ENCODE data around the gene SETD5.

SETD5 gene

GRCh38 chr3:9416139-9416780 is 18.8 kb downstream of the SETD5 start:
- no peak for TF ChIP-seq CTCF (IDR thresholded peaks at IDR 0.05; ENCODE audit: insufficient read depth, low read depth, low read length, missing control alignments)
- no peak overlapping the region for H3K4me3 ChIP-seq (ENCODE audit: low read depth, low read length)
- DNase-seq (ENCODE audit: low read depth): no peak

GRCh38 chr3:9420850-9421549 is 23.6 kb downstream of the SETD5 start:
- no peak for TF ChIP-seq CTCF (IDR thresholded peaks at IDR 0.05; ENCODE audit: insufficient read depth, low read depth, low read length, missing control alignments)
- no peak overlapping the region for H3K4me3 ChIP-seq (ENCODE audit: low read depth, low read length)
- no peak for DNase-seq (ENCODE audit: low read depth)

GRCh38 chr3:9422712-9423424 is 25.5 kb downstream of the SETD5 start:
- no peak overlapping the region for H3K4me3 ChIP-seq (ENCODE audit: low read depth, low read length)
- DNase-seq (ENCODE audit: low read depth): peak; percentile 36
- TF ChIP-seq CTCF (IDR thresholded peaks at IDR 0.05; ENCODE audit: insufficient read depth, low read depth, low read length, missing control alignments): peak; percentile 37

GRCh38 chr3:9428411-9428810 is 31.0 kb downstream of the SETD5 start:
- DNase-seq (ENCODE audit: low read depth): no peak
- no peak overlapping the region for H3K4me3 ChIP-seq (ENCODE audit: low read depth, low read length)
- TF ChIP-seq CTCF (IDR thresholded peaks at IDR 0.05; ENCODE audit: insufficient read depth, low read depth, low read length, missing control alignments): no peak

- H3K4me3 ChIP-seq (ENCODE audit: low read depth, low read length): no peak overlapping the region
- no peak for TF ChIP-seq CTCF (IDR thresholded peaks at IDR 0.05; ENCODE audit: insufficient read depth, low read depth, low read length, missing control alignments)
- DNase-seq (ENCODE audit: low read depth): no peak
Measured at GRCh38 chr3:9430733-9431132, 33.3 kb downstream of the SETD5 start.

GRCh38 chr3:9433627-9434521 is 36.5 kb downstream of the SETD5 start:
- H3K4me3 ChIP-seq (ENCODE audit: low read depth, low read length): no peak overlapping the region
- no peak for DNase-seq (ENCODE audit: low read depth)
- no peak for TF ChIP-seq CTCF (IDR thresholded peaks at IDR 0.05; ENCODE audit: insufficient read depth, low read depth, low read length, missing control alignments)
